Measurements from ENCODE around the gene POLR2E.

Gene POLR2E

GRCh38 chr19:1064661-1065605 is 30.2 kb downstream of the POLR2E start:
- DNase-seq (ENCODE audit: low spot score) = no peak

GRCh38 chr19:1063909-1064660 is 31.1 kb downstream of the POLR2E start:
- no peak for DNase-seq (ENCODE audit: low spot score)

GRCh38 chr19:1063030-1063908 is 31.9 kb downstream of the POLR2E start:
- DNase-seq (ENCODE audit: low spot score) = no peak

GRCh38 chr19:1062387-1063029 is 32.7 kb downstream of the POLR2E start:
- no peak for DNase-seq (ENCODE audit: low spot score)

- no peak for DNase-seq (ENCODE audit: low spot score)
These were observed 33.2 kb downstream of the POLR2E start for GRCh38 chr19:1061987-1062386.

GRCh38 chr19:1060689-1061088 is 34.5 kb downstream of the POLR2E start:
- DNase-seq (ENCODE audit: low spot score) = no peak

- DNase-seq (ENCODE audit: low spot score) = no peak
These were observed 37.1 kb downstream of the POLR2E start for GRCh38 chr19:1058112-1058511.

- no peak for DNase-seq (ENCODE audit: low spot score)
These were observed 37.9 kb downstream of the POLR2E start for GRCh38 chr19:1057176-1057855.

GRCh38 chr19:1055886-1056620 is 39.1 kb downstream of the POLR2E start:
- no peak for DNase-seq (ENCODE audit: low spot score)

- DNase-seq (ENCODE audit: low spot score) = no peak
These were observed 40.1 kb downstream of the POLR2E start for GRCh38 chr19:1055028-1055425.

GRCh38 chr19:1054102-1055027 is 40.8 kb downstream of the POLR2E start:
- no peak for DNase-seq (ENCODE audit: low spot score)

GRCh38 chr19:1053176-1054101 is 41.7 kb downstream of the POLR2E start:
- no peak for DNase-seq (ENCODE audit: low spot score)

GRCh38 chr19:1052349-1052975 is 42.7 kb downstream of the POLR2E start:
- no peak for DNase-seq (ENCODE audit: low spot score)

- DNase-seq (ENCODE audit: low spot score) = no peak
These were observed 43.4 kb downstream of the POLR2E start for GRCh38 chr19:1051791-1052190.

GRCh38 chr19:1050989-1051788 is 44.0 kb downstream of the POLR2E start:
- DNase-seq (ENCODE audit: low spot score) = no peak

- no peak for DNase-seq (ENCODE audit: low spot score)
These were observed 45.4 kb downstream of the POLR2E start for GRCh38 chr19:1049800-1050199.

- DNase-seq (ENCODE audit: low spot score) = no peak
These were observed 46.1 kb downstream of the POLR2E start for GRCh38 chr19:1049106-1049505.
